AG09309 (cell line): ENCODE data around the gene EPHA7.

Experiments used
- DNase-seq: peaks from one replicate; pipeline ENCODE4 v3.0.0-alpha.2; 2010; ENCODE audit warnings: low read depth
- H3K4me3 ChIP-seq: 2 replicates; pipeline ENCODE4 v1.5.1; 2011; ENCODE audit warnings: mild to moderate bottlenecking, low read depth, low read length, moderate library complexity; ENCODE audit not compliant: control insufficient read depth
- CTCF ChIP-seq: IDR thresholded peaks from 2 replicates; pipeline ENCODE4 v1.5.1; 2011; ENCODE audit warnings: mild to moderate bottlenecking, low read depth, low read length, inconsistent platforms; ENCODE audit not compliant: insufficient read depth, control insufficient read depth; ENCODE audit errors: missing control alignments

Gene EPHA7

GRCh38 chr6:93323630-93324029 lies 95.7 kb downstream of the EPHA7 start:
- DNase-seq, result no peak
- no peak for TF ChIP-seq CTCF
- no peak overlapping the region for H3K4me3 ChIP-seq

GRCh38 chr6:93322651-93323050 lies 96.7 kb downstream of the EPHA7 start:
- no peak for DNase-seq
- TF ChIP-seq CTCF, result no peak
- no peak overlapping the region for H3K4me3 ChIP-seq

- no peak for TF ChIP-seq CTCF
- no peak overlapping the region for H3K4me3 ChIP-seq
- DNase-seq, result no peak
Observed at GRCh38 chr6:93319304-93319703, 100.1 kb downstream of the EPHA7 start.

GRCh38 chr6:93318121-93318520 lies 101.2 kb downstream of the EPHA7 start:
- TF ChIP-seq CTCF, result no peak
- DNase-seq, result no peak
- no peak overlapping the region for H3K4me3 ChIP-seq

GRCh38 chr6:93317592-93317991 lies 101.8 kb downstream of the EPHA7 start:
- no peak overlapping the region for H3K4me3 ChIP-seq
- TF ChIP-seq CTCF, result no peak
- DNase-seq, result no peak

GRCh38 chr6:93307505-93308409 lies 111.6 kb downstream of the EPHA7 start:
- TF ChIP-seq CTCF, result no peak
- no peak for DNase-seq
- H3K4me3 ChIP-seq, result no peak overlapping the region
